ENCODE data around the gene BABAM1. TPM values are rescaled to one million over a fixed set of nuclear protein-coding genes. Genes with fewer than 3 reads are reported as not detected.

The BABAM1 gene
- total RNA-seq, 1 experiment from 2014 or later, result 146 TPM

- POLR2A ChIA-PET, result no interaction called here
- Mint-ChIP-seq H3K27me3 (ENCODE audit: low read depth) (peaks cover 6% of the 10 kb centered on the region), H3K4me1 (peaks cover 3% of the 10 kb centered on the region; the same call in 1 of the 2 replicates), H3K4me3 (no peak overlapping the region), H3K27ac (no peak overlapping the region), H3K36me3 (peaks cover 10% of the 10 kb centered on the region; the same call in 1 of the 2 replicates), H3K9me3 (no peaks in the 10 kb centered on the region)
- ATAC-seq, result no peak
- DNase-seq (ENCODE audit: low spot score), result no peak
- CTCF ChIA-PET, result interaction anchor here (0.5 to 5.3 kb wide), 14 partner anchors 9 to 429 kb away, joined by 4 to 29 read pairs (median 8); partner anchors contain the start of genes BABAM1, MRPL34 and OCEL1
- no peak for TF ChIP-seq IRF1 (CRISPR knock-in tag; IDR thresholded peaks at IDR 0.05)
- TF ChIP-seq TP53 (CRISPR knock-in tag; IDR thresholded peaks at IDR 0.05), result no peak
- TF ChIP-seq TCF7 (CRISPR knock-in tag; IDR thresholded peaks at IDR 0.05; ENCODE audit: low read depth), result no peak
- TF ChIP-seq E2F4 (CRISPR knock-in tag; IDR thresholded peaks at IDR 0.05; ENCODE audit: borderline replicate concordance, low read depth), result no peak
- no peak for TF ChIP-seq CREM (CRISPR knock-in tag; IDR thresholded peaks at IDR 0.05)
- no peak for TF ChIP-seq PRDM15 (CRISPR knock-in tag; IDR thresholded peaks at IDR 0.05)
- TF ChIP-seq CBFB (CRISPR knock-in tag; IDR thresholded peaks at IDR 0.05; ENCODE audit: low read depth), result no peak
- TF ChIP-seq USF1 (CRISPR knock-in tag; IDR thresholded peaks at IDR 0.05), result no peak
- TF ChIP-seq ETV6 (CRISPR knock-in tag; IDR thresholded peaks at IDR 0.05), result no peak
- TF ChIP-seq MYBL2 (CRISPR knock-in tag; IDR thresholded peaks at IDR 0.05), result no peak
- TF ChIP-seq SP1 (CRISPR knock-in tag; conservative IDR thresholded peaks at IDR 0.05), result no peak
- TF ChIP-seq FOXP1 (CRISPR knock-in tag; IDR thresholded peaks at IDR 0.05; ENCODE audit: borderline replicate concordance), result no peak
Measured at GRCh38 chr19:17283504-17283996, 16.3 kb downstream of the BABAM1 start.

GRCh38 chr19:17285415-17286135, 18.3 kb downstream of the BABAM1 start:
- H3K27ac Mint-ChIP-seq, result no peak overlapping the region
- peaks cover 6% of the 10 kb centered on the region for H3K27me3 Mint-ChIP-seq (ENCODE audit: low read depth)
- TF ChIP-seq RELA (CRISPR knock-in tag; IDR thresholded peaks at IDR 0.05; ENCODE audit: borderline replicate concordance), result no peak
- no peak for TF ChIP-seq HMGA2 (CRISPR knock-in tag; IDR thresholded peaks at IDR 0.05)
- TF ChIP-seq SOX15 (CRISPR knock-in tag; IDR thresholded peaks at IDR 0.05), result no peak
- TF ChIP-seq FOXP1 (CRISPR knock-in tag; IDR thresholded peaks at IDR 0.05; ENCODE audit: borderline replicate concordance), result no peak
- TF ChIP-seq ZBTB43 (CRISPR knock-in tag; IDR thresholded peaks at IDR 0.05), result no peak
- TF ChIP-seq JAZF1 (CRISPR knock-in tag; IDR thresholded peaks at IDR 0.05), result no peak
- TF ChIP-seq OVOL2 (CRISPR knock-in tag; IDR thresholded peaks at IDR 0.05; ENCODE audit: borderline replicate concordance), result no peak
- no peak for TF ChIP-seq USF1 (CRISPR knock-in tag; IDR thresholded peaks at IDR 0.05)
- TF ChIP-seq ZNF423 (CRISPR knock-in tag; IDR thresholded peaks at IDR 0.05), result no peak
- H3K4me1 Mint-ChIP-seq, result peaks cover 3% of the 10 kb centered on the region; the same call in 1 of the 2 replicates
- POLR2A ChIA-PET, result no interaction called here
- H3K4me3 Mint-ChIP-seq, result no peak overlapping the region
- CTCF ChIA-PET, result interaction anchor here (5.3 kb wide), 1 partner anchor 25 kb away, joined by 29 read pairs; no protein-coding TSS in a partner anchor
- no peak for DNase-seq (ENCODE audit: low spot score)
- no peaks in the 10 kb centered on the region for H3K9me3 Mint-ChIP-seq
- H3K36me3 Mint-ChIP-seq, result peaks cover 8% of the 10 kb centered on the region; the same call in 1 of the 2 replicates
- no peak for ATAC-seq

All from WTC11 (cell line).